GM12872 (cell line): ENCODE measurements around the gene INTS7.

ENCODE experiments used
- TF ChIP-seq, protein P1 (sequence below): IDR thresholded peaks from 3 replicates; pipeline ENCODE4 v1.5.1; 2011; ENCODE audit warnings: low read depth, mild to moderate bottlenecking, low read length, moderate library complexity; ENCODE audit not compliant: insufficient read depth

The INTS7 gene

GRCh38 chr1:211893260-211893659, 142.1 kb downstream of the INTS7 start:
- TF ChIP-seq, protein P1, sequence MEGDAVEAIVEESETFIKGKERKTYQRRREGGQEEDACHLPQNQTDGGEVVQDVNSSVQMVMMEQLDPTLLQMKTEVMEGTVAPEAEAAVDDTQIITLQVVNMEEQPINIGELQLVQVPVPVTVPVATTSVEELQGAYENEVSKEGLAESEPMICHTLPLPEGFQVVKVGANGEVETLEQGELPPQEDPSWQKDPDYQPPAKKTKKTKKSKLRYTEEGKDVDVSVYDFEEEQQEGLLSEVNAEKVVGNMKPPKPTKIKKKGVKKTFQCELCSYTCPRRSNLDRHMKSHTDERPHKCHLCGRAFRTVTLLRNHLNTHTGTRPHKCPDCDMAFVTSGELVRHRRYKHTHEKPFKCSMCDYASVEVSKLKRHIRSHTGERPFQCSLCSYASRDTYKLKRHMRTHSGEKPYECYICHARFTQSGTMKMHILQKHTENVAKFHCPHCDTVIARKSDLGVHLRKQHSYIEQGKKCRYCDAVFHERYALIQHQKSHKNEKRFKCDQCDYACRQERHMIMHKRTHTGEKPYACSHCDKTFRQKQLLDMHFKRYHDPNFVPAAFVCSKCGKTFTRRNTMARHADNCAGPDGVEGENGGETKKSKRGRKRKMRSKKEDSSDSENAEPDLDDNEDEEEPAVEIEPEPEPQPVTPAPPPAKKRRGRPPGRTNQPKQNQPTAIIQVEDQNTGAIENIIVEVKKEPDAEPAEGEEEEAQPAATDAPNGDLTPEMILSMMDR = no peak

- TF ChIP-seq, protein P1 = no peak
These were observed 142.8 kb downstream of the INTS7 start for GRCh38 chr1:211892577-211892976.

- TF ChIP-seq, protein P1 = no peak
These were observed 143.6 kb downstream of the INTS7 start for GRCh38 chr1:211891708-211892107.
